Adrenal gland (tissue), 12 donors: ENCODE measurements around the gene SURF2. TPM values are rescaled to one million over a fixed set of nuclear protein-coding genes. Genes with fewer than 3 reads are reported as not detected.

Experiments
- DNase-seq, 7 donors: peaks; one replicate each; pipeline ENCODE4 v3.0.0-alpha.2; 2019 to 2020
- H3K27ac ChIP-seq, 5 donors: fragments of 200-600 bp; sonication (generic) in 4 of 5; 1 replicate in 3 of 5; 2 replicates in 2 of 5; pipeline versions ENCODE4 v1.5.1 to v1.8.0; 2016 to 2020; ENCODE audit warnings: mild to moderate bottlenecking in 1 of 5
- H3K27me3 ChIP-seq: fragments of 200-600 bp; 2 replicates; pipeline ENCODE4 v1.8.0; 2021
- H3K36me3 ChIP-seq, 2 donors: fragments of 200-600 bp; replicated peaks in 1 of 2; 1 replicate in 1 of 2; 2 replicates in 1 of 2; pipeline versions ENCODE4 v1.5.1 to v1.8.0; 2018 to 2022
- H3K4me1 ChIP-seq, 2 donors: fragments of 200-600 bp; replicated peaks in 1 of 2; 1 replicate in 1 of 2; 2 replicates in 1 of 2; pipeline versions ENCODE4 v1.5.1 to v1.8.0; 2018 to 2021
- H3K4me3 ChIP-seq, 4 donors: fragments of 200-600 bp; sonication (generic) in 3 of 4; one replicate each; pipeline ENCODE4 v1.5.1; 2016 to 2018
- H3K9me3 ChIP-seq, 3 donors: fragments of 200-600 bp; sonication (generic) in 1 of 3; replicated peaks in 1 of 3; 1 replicate in 2 of 3; 2 replicates in 1 of 3; pipeline versions ENCODE4 v1.5.1 to v1.8.0; 2016 to 2021
- CTCF ChIP-seq, 6 experiments: fragments of 450-650 bp in 4 of 6; fragments of 200-600 bp in 2 of 6; sonication (generic) in 1 of 6; IDR thresholded peaks; 1 replicate in 5 of 6; 2 replicates in 1 of 6; pipeline versions ENCODE4 v1.5.1 to v1.8.0; 2016 to 2021; ENCODE audit warnings: antibody characterized with exemption in 6 of 6, mild to moderate bottlenecking in 2 of 6, moderate library complexity in 1 of 6
- POLR2A ChIP-seq, 2 donors: fragments of 450-650 bp; IDR thresholded peaks; one replicate each; pipeline ENCODE4 v1.6.1; 2017; ENCODE audit warnings: antibody characterized with exemption in 2 of 2, mild to moderate bottlenecking in 2 of 2, moderate library complexity in 1 of 2
- WGBS, 4 donors: extraction: QIAGEN DNeasy Blood & Tissue Kit in 2 of 4; methylation state at CpG; one replicate each; pipeline versions ENCODE4 v1.1.5 to v1.1.7; 2013 to 2017; 5-methylcytosine and 5-hydroxymethylcytosine counted together
- intact Hi-C, 2 donors: fragments of 100-400 bp; cut with DNase I; formaldehyde crosslinking; loops; one replicate each; pipeline versions ENCODE4 v1.14.1 to v1.15.0; 2022 to 2023
- polyA plus RNA-seq, 3 donors: library from polyadenylated mRNA; stranded (reverse); fragments of 200-250 nt in 2 of 3; fragments of 350-450 nt in 1 of 3; fragmentation: Illumina TruSeq in 1 of 3; extraction: RNeasy Lipid Tissue Mini Kit (QIAGEN cat#74804) in 1 of 3; gene quantifications; one replicate each; pipeline ENCODE4 v1.2.3, GENCODE V29; 2013 to 2014
- total RNA-seq, 9 donors: library from RNA; depleted of rRNA in 4 of 9; stranded (reverse); fragments of >200 nt in 4 of 9; fragments of 120-200 nt in 1 of 9; fragmentation: NEBNext Ultra II Directional in 1 of 9; extraction: Animal tissue kit (Norgen Biotek cat#: 25700) in 1 of 9; gene quantifications; one replicate each; pipeline versions ENCODE4 v1.1.0 to v1.2.4, GENCODE V29; 2013 to 2023
- donor health status: healthy with polysubstance abuse.
- donor health status: Bipolar disorder and iron deficiency.
- donor health status: DM: yes; HTN: yes; CAD: no.
- donor health status: DM: no; HTN: no; CAD: no.
- donor health status: DM: no; HTN: no; CAD: no.
- donor health status: DM: yes; HTN: yes; CAD: no.

SURF2 gene
- total and polyA plus RNA-seq, 12 donors = 13.4 to 53.0 (median 23.4) TPM

DNA sequence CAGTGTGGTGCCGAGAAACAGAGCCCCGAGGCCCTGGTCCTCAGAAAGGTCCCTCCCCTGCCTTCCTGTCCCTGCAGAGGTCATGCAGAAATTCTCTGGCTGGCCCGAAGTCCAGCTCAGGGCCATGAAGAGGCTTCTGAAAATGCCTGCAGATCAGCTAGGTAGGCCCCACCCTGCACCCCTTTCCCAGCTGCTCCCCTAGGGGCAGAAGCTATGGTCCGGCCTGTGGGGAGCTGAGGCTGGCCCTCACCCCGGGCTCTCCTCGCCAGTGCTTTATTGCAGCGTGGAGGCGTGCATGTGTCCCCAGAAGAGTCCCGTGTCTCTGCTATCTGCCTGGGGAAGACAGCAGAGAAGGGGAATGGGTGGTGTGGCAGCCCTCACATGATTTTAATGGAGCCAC lies 41.5 kb downstream of the SURF2 start:
- no peak for DNase-seq
- 63 to 80% (median 67%) methylated on average over 4 to 9 of the region's 9 CpGs for WGBS, 4 donors
- Histone ChIP-seq H3K27ac (no peak overlapping the region), H3K4me1 (no peaks in the 10 kb centered on the region), H3K36me3 (no peaks in the 10 kb centered on the region), H3K4me3 (no peak overlapping the region), H3K27me3 (peaks cover 7% of the 10 kb centered on the region), H3K9me3 (no peaks in the 10 kb centered on the region)
- intact Hi-C loops = no loop called here
- no peak for TF ChIP-seq POLR2A (IDR thresholded peaks at IDR 0.05)
- no peak for TF ChIP-seq CTCF (IDR thresholded peaks at IDR 0.05)

GRCh38 chr9:133400292-133400691 lies 43.9 kb downstream of the SURF2 start:
- Histone ChIP-seq H3K9me3 (no peaks in the 10 kb centered on the region), H3K36me3 (peaks cover 0 to 8% of the 10 kb centered on the region in 2 donors), H3K27me3 (peaks cover 7% of the 10 kb centered on the region), H3K4me3 (no peak overlapping the region), H3K27ac (no peak overlapping the region), H3K4me1 (peaks cover 3 to 6% of the 10 kb centered on the region in 2 donors)
- intact Hi-C loops = loop anchor here in 1 of 2 donors (10.0 kb wide), 1 partner anchor 215 kb away; no protein-coding TSS in a partner anchor
- no peak for TF ChIP-seq CTCF (IDR thresholded peaks at IDR 0.05)
- no peak for TF ChIP-seq POLR2A (IDR thresholded peaks at IDR 0.05)
- WGBS, 4 donors = 60 to 100% (median 85%) methylated on average over 2 to 12 of the region's 12 CpGs
- DNase-seq = no peak

DNA sequence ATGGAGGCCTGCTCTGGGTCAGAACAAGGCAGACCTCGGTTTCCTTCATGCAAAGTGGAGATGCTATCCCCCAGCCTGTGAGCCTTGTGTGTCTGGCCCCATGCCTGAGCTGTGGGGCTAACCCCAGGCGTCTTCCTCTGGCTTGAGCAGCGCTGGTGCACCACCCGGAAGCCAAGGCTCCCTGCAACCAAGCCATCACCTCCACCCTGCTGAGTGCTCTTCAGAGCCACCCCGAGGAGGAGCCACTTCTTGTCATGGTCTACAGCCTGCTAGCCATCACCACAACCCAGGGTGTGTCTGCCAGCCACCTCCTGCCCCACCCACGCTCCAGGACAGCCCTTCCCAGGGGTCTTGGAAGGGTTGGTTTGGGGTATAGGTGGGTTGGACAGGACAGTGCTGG lies 45.2 kb downstream of the SURF2 start:
- Histone ChIP-seq H3K4me1 (peaks cover 10 to 18% of the 10 kb centered on the region in 2 donors), H3K36me3 (peaks cover 0 to 19% of the 10 kb centered on the region in 2 donors), H3K4me3 (no peak overlapping the region), H3K27me3 (no peaks in the 10 kb centered on the region), H3K9me3 (no peaks in the 10 kb centered on the region), H3K27ac (no peak overlapping the region)
- intact Hi-C loops = loop anchor here in 1 of 2 donors (10.0 kb wide), 1 partner anchor 217 kb away; no protein-coding TSS in a partner anchor
- TF ChIP-seq CTCF (IDR thresholded peaks at IDR 0.05) (no peak), POLR2A (IDR thresholded peaks at IDR 0.05) (no peak)
- WGBS, 4 donors = 86 to 98% (median 91%) methylated on average over 1 to 6 of the region's 6 CpGs
- no peak for DNase-seq

GRCh38 chr9:133402689-133403088 lies 46.3 kb downstream of the SURF2 start:
- 71 to 90% (median 81%) methylated on average over 1 to 7 of the region's 7 CpGs for WGBS, 4 donors
- Histone ChIP-seq H3K9me3 (no peaks in the 10 kb centered on the region), H3K27me3 (no peaks in the 10 kb centered on the region), H3K27ac (no peak overlapping the region), H3K36me3 (peaks cover 0 to 25% of the 10 kb centered on the region in 2 donors), H3K4me3 (no peak overlapping the region), H3K4me1 (peaks cover 10 to 20% of the 10 kb centered on the region in 2 donors)
- intact Hi-C loops = loop anchor here in 1 of 2 donors (10.0 kb wide), 1 partner anchor 218 kb away; no protein-coding TSS in a partner anchor
- no peak for DNase-seq
- no peak for TF ChIP-seq CTCF (IDR thresholded peaks at IDR 0.05)
- no peak for TF ChIP-seq POLR2A (IDR thresholded peaks at IDR 0.05)
